ENCODE results near the gene FXYD4.
"Not testable (repeated sequence)": the region's sequence is repeated elsewhere in the genome, so short reads cannot be mapped to it uniquely, and the experiment has no call there.

The FXYD4 gene

GRCh38 chr10:43371418-43371817 lies at the start of gene FXYD4:
Gene FXYD4, plus strand, starts transcription at chr10:43371636. Its CDS starts 2,111 bp downstream, at chr10:43373747.
- no peak for DNase-seq

- no peak for DNase-seq
Measured at GRCh38 chr10:43322331-43322730, 49.1 kb upstream of the FXYD4 start.

- no peak for DNase-seq
Measured at GRCh38 chr10:43322769-43323168, 48.7 kb upstream of the FXYD4 start.

GRCh38 chr10:43323245-43323644 lies 48.2 kb upstream of the FXYD4 start:
- no peak for DNase-seq

GRCh38 chr10:43324876-43325275 lies 46.6 kb upstream of the FXYD4 start:
- DNase-seq = no peak

GRCh38 chr10:43327171-43327570 lies 44.3 kb upstream of the FXYD4 start:
- no peak for DNase-seq

- no peak for DNase-seq
Measured at GRCh38 chr10:43327986-43328385, 43.5 kb upstream of the FXYD4 start.

- DNase-seq = not testable (repeated sequence)
Measured at GRCh38 chr10:43328810-43329209, 42.6 kb upstream of the FXYD4 start.

GRCh38 chr10:43329246-43329885 lies 42.1 kb upstream of the FXYD4 start:
- not testable (repeated sequence) for DNase-seq

GRCh38 chr10:43330049-43330823 lies 41.2 kb upstream of the FXYD4 start:
- not testable (repeated sequence) for DNase-seq

GRCh38 chr10:43330824-43331127 lies 40.7 kb upstream of the FXYD4 start:
- not testable (repeated sequence) for DNase-seq

GRCh38 chr10:43333653-43334052 lies 37.8 kb upstream of the FXYD4 start:
- no peak for DNase-seq

GRCh38 chr10:43336061-43336460 lies 35.4 kb upstream of the FXYD4 start:
- no peak for DNase-seq

- DNase-seq = no peak
Measured at GRCh38 chr10:43336641-43337318, 34.7 kb upstream of the FXYD4 start.

- not testable (repeated sequence) for DNase-seq
Measured at GRCh38 chr10:43337536-43337935, 33.9 kb upstream of the FXYD4 start.

GRCh38 chr10:43338117-43338516 lies 33.3 kb upstream of the FXYD4 start:
- DNase-seq = no peak

GRCh38 chr10:43339136-43339535 lies 32.3 kb upstream of the FXYD4 start:
- DNase-seq = no peak

- DNase-seq = no peak
Measured at GRCh38 chr10:43340101-43340500, 31.3 kb upstream of the FXYD4 start.

- no peak for DNase-seq
Measured at GRCh38 chr10:43340619-43341018, 30.8 kb upstream of the FXYD4 start.

- DNase-seq = no peak
Measured at GRCh38 chr10:43341450-43341849, 30.0 kb upstream of the FXYD4 start.

- no peak for DNase-seq
Measured at GRCh38 chr10:43342279-43343125, 28.9 kb upstream of the FXYD4 start.

GRCh38 chr10:43343126-43343525 lies 28.3 kb upstream of the FXYD4 start:
- DNase-seq = no peak

GRCh38 chr10:43344051-43344450 lies 27.4 kb upstream of the FXYD4 start:
- no peak for DNase-seq
